Osteoblast (primary cell): ENCODE measurements around the gene CELF2. TPM values are rescaled to one million over a fixed set of nuclear protein-coding genes. Genes with fewer than 3 reads are reported as not detected.

Experiments
- DNase-seq: peaks from one replicate; pipeline ENCODE4 v3.0.0; 2011; ENCODE audit warnings: low spot score, mixed read lengths; ENCODE audit not compliant: insufficient read length; ENCODE audit errors: missing footprints
- H2AFZ ChIP-seq: 2 replicates; pipeline ENCODE4 v1.6.0; 2011; ENCODE audit warnings: mild to moderate bottlenecking, low read length
- H3K27ac ChIP-seq: 2 replicates; pipeline ENCODE4 v1.5.1; 2011; ENCODE audit warnings: mild to moderate bottlenecking, low read depth, low read length, moderate library complexity
- H3K27me3 ChIP-seq: 2 replicates; pipeline ENCODE4 v1.6.0; 2012; ENCODE audit warnings: mild to moderate bottlenecking, control low read depth, inconsistent platforms, low read length, moderate library complexity; ENCODE audit not compliant: insufficient read depth
- H3K36me3 ChIP-seq: 2 replicates; pipeline ENCODE4 v1.5.1; 2011; ENCODE audit warnings: mild to moderate bottlenecking, low read length, control low read depth, moderate library complexity; ENCODE audit not compliant: insufficient read depth
- H3K4me1 ChIP-seq: 2 replicates; pipeline ENCODE4 v1.5.1; 2011; ENCODE audit warnings: mild to moderate bottlenecking, low read length, control low read depth, moderate library complexity; ENCODE audit not compliant: insufficient read depth
- H3K4me2 ChIP-seq: 2 replicates; pipeline ENCODE4 v1.6.0; 2011; ENCODE audit warnings: mild to moderate bottlenecking, low read length; ENCODE audit not compliant: insufficient read depth
- H3K4me3 ChIP-seq: fragments of 200-600 bp; sonication (generic); 3 replicates; pipeline ENCODE4 v1.5.1; 2012; ENCODE audit warnings: mild to moderate bottlenecking, low read length, inconsistent platforms; ENCODE audit not compliant: insufficient read depth
- H3K79me2 ChIP-seq: 2 replicates; pipeline ENCODE4 v1.6.0; 2012; ENCODE audit warnings: mild to moderate bottlenecking, low read length, control low read depth, inconsistent platforms; ENCODE audit not compliant: insufficient read depth
- H3K9me3 ChIP-seq: 2 replicates; pipeline ENCODE4 v1.5.1; 2011; ENCODE audit warnings: low read depth, low read length, control low read depth
- H4K20me1 ChIP-seq: 2 replicates; pipeline ENCODE4 v1.6.0; 2012; ENCODE audit warnings: mild to moderate bottlenecking, low read length, control low read depth; ENCODE audit not compliant: insufficient read depth
- total RNA-seq: library from RNA; depleted of rRNA; stranded (reverse); fragments of >200 nt; gene quantifications from 2 replicates; pipeline ENCODE4 v1.2.3, GENCODE V29; 2012
- TF ChIP-seq, protein P1 (sequence below): IDR thresholded peaks from 2 replicates; pipeline ENCODE4 v1.5.1; 2011; ENCODE audit warnings: mild to moderate bottlenecking, low read depth, low read length, moderate library complexity; ENCODE audit errors: extremely low read depth

Gene CELF2
- total RNA-seq, 1 donor, result 7.6 TPM

DNA sequence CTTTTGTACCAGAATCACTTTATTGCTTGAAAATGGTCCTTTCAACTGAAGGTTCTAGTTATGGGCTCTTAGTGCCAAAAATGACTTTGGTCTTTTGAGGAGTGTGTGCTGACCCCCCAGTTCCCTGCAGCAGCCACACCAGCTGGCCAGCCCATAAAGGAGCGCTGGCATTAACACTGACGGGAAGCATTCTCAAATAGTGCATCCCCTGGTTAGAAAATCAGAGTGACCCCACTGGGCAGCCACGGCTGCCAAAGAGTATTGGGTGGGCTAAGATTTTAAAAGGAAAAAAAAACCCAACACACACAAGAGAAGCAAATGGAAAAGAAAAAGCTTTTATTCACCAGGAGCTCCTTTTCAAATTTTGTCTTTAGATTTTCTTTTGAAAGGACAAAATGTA, 199.8 kb downstream of the CELF2 start:
- H3K36me3 ChIP-seq, result no peaks in the 10 kb centered on the region
- TF ChIP-seq, protein P1, sequence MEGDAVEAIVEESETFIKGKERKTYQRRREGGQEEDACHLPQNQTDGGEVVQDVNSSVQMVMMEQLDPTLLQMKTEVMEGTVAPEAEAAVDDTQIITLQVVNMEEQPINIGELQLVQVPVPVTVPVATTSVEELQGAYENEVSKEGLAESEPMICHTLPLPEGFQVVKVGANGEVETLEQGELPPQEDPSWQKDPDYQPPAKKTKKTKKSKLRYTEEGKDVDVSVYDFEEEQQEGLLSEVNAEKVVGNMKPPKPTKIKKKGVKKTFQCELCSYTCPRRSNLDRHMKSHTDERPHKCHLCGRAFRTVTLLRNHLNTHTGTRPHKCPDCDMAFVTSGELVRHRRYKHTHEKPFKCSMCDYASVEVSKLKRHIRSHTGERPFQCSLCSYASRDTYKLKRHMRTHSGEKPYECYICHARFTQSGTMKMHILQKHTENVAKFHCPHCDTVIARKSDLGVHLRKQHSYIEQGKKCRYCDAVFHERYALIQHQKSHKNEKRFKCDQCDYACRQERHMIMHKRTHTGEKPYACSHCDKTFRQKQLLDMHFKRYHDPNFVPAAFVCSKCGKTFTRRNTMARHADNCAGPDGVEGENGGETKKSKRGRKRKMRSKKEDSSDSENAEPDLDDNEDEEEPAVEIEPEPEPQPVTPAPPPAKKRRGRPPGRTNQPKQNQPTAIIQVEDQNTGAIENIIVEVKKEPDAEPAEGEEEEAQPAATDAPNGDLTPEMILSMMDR, result no peak
- H3K4me2 ChIP-seq, result no peak overlapping the region
- no peaks in the 10 kb centered on the region for H3K9me3 ChIP-seq
- no peaks in the 10 kb centered on the region for H4K20me1 ChIP-seq
- H3K4me3 ChIP-seq, result no peak overlapping the region
- no peaks in the 10 kb centered on the region for H3K27me3 ChIP-seq
- DNase-seq, result no peak
- no peak overlapping the region for H3K27ac ChIP-seq
- H2AFZ ChIP-seq, result no peak overlapping the region
- no peaks in the 10 kb centered on the region for H3K4me1 ChIP-seq
- no peaks in the 10 kb centered on the region for H3K79me2 ChIP-seq

DNA sequence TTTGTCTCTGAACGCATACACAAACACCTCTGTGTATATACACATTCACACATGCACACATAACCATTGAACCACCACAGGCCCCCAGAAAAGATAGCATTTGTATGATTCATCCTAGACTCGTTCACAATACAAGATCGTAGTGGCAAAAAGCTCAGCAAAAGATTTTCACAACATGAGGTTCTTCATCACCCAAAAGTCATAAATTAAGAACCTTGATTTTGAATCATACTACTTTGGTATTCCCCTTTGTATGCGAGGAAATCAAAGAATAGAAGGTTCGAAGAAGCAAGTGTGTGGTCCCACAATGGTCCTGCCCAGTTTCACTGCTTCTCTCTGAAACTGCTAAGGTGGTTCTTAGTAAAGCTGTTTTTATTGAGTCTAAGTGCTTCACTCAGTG, 200.7 kb downstream of the CELF2 start:
- no peaks in the 10 kb centered on the region for H3K36me3 ChIP-seq
- no peaks in the 10 kb centered on the region for H3K4me1 ChIP-seq
- H2AFZ ChIP-seq, result no peak overlapping the region
- TF ChIP-seq, protein P1, result no peak
- H3K9me3 ChIP-seq, result no peaks in the 10 kb centered on the region
- H4K20me1 ChIP-seq, result no peaks in the 10 kb centered on the region
- H3K79me2 ChIP-seq, result no peaks in the 10 kb centered on the region
- H3K27me3 ChIP-seq, result no peaks in the 10 kb centered on the region
- no peak overlapping the region for H3K4me2 ChIP-seq
- H3K27ac ChIP-seq, result no peak overlapping the region
- no peak overlapping the region for H3K4me3 ChIP-seq
- DNase-seq, result no peak

DNA sequence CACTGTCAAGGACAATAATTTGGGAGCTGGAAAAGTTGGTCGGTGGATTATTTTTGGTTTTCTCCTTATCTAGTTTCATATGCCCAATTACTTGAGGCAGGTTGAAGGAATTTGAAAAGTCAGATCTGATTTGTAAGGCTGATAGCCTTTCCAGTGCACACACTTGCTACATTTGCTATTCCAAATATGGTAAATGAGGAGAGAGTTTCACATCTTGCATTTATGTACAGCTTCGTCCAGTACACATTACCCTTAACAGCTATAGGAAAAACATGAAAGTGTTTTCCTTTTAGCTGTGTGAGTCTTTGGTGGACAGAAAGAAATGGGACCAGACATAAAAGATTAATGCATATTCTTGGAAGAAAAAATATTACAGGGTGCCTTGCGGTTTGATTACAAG, 201.8 kb downstream of the CELF2 start:
- H4K20me1 ChIP-seq, result no peaks in the 10 kb centered on the region
- no peak overlapping the region for H3K4me2 ChIP-seq
- no peaks in the 10 kb centered on the region for H3K4me1 ChIP-seq
- no peak overlapping the region for H2AFZ ChIP-seq
- no peak overlapping the region for H3K4me3 ChIP-seq
- no peak for DNase-seq
- H3K79me2 ChIP-seq, result no peaks in the 10 kb centered on the region
- H3K27me3 ChIP-seq, result no peaks in the 10 kb centered on the region
- H3K36me3 ChIP-seq, result no peaks in the 10 kb centered on the region
- no peak overlapping the region for H3K27ac ChIP-seq
- H3K9me3 ChIP-seq, result no peaks in the 10 kb centered on the region
- TF ChIP-seq, protein P1, result no peak

DNA sequence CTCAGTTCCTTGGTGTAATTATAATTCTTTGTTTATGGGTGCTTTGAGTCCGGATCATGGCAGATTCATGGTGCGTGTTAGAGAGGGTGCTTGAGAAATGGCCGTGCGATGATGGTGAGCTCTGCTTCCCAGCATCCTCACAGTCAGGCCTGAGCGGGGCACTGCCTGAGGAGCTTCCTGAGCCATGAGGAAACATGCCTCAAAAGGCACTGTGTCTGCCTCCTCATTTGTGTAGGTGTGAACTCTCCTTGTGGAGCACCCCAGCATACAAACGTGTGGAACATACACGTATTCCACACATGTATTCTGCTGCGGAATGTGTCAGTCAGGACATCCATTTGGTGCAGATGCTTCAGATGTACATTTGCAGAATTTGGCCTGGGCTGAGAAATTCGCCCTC, 205.4 kb downstream of the CELF2 start:
- no peaks in the 10 kb centered on the region for H3K4me1 ChIP-seq
- no peak overlapping the region for H3K4me2 ChIP-seq
- no peak overlapping the region for H3K27ac ChIP-seq
- no peaks in the 10 kb centered on the region for H3K27me3 ChIP-seq
- no peak overlapping the region for H3K4me3 ChIP-seq
- H2AFZ ChIP-seq, result no peak overlapping the region
- TF ChIP-seq, protein P1, result no peak
- H3K9me3 ChIP-seq, result no peaks in the 10 kb centered on the region
- no peak for DNase-seq
- H3K36me3 ChIP-seq, result no peaks in the 10 kb centered on the region
- no peaks in the 10 kb centered on the region for H3K79me2 ChIP-seq
- no peaks in the 10 kb centered on the region for H4K20me1 ChIP-seq
